OCI-LY3 (cell line): ENCODE data around the gene ABCF3.

Experiments used
- EZH2phosphoT487 ChIP-seq: fragments of 200-600 bp; shearing (Covaris generic); IDR thresholded peaks from 2 replicates; pipeline ENCODE4 v1.6.1; 2018; ENCODE audit warnings: antibody characterized with exemption, mixed run types, low read depth
- TF ChIP-seq, protein P1 (sequence below): fragments of 200-600, 300-600 bp; sonication (generic); IDR thresholded peaks from 2 replicates; pipeline ENCODE4 v1.5.1; 2014; ENCODE audit warnings: antibody characterized with exemption, low read length, low read depth

DNA sequence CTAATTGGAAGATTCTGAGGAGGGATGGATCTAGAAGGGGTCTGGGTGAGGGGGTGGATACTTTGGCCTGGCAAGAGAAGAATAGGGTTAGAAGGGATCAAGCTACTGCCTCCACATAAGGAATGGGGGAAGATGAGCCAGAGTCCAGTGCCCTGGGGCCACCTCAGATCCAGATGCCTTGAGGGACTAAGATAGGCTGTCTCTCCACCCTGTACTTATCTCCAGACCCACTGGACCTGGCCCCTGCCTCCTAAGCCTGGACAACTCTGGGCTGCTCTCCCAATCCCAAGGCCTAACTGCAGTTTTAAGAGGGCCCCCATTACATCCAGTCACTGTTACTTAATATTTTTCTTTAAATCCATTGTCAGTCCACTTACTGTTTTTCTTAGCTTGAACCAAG is 28.8 kb upstream of the ABCF3 start:
- TF ChIP-seq, protein P1, sequence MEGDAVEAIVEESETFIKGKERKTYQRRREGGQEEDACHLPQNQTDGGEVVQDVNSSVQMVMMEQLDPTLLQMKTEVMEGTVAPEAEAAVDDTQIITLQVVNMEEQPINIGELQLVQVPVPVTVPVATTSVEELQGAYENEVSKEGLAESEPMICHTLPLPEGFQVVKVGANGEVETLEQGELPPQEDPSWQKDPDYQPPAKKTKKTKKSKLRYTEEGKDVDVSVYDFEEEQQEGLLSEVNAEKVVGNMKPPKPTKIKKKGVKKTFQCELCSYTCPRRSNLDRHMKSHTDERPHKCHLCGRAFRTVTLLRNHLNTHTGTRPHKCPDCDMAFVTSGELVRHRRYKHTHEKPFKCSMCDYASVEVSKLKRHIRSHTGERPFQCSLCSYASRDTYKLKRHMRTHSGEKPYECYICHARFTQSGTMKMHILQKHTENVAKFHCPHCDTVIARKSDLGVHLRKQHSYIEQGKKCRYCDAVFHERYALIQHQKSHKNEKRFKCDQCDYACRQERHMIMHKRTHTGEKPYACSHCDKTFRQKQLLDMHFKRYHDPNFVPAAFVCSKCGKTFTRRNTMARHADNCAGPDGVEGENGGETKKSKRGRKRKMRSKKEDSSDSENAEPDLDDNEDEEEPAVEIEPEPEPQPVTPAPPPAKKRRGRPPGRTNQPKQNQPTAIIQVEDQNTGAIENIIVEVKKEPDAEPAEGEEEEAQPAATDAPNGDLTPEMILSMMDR, result no peak
- TF ChIP-seq EZH2phosphoT487, result no peak
